IMR-90 (cell line): ENCODE data around the gene LPCAT4. TPM values are rescaled to one million over a fixed set of nuclear protein-coding genes. Genes with fewer than 3 reads are reported as not detected.

ENCODE experiments used
- ATAC-seq: fragments of 200-7000 bp; cut with Tn5 transposase; 2 replicates; pipeline ENCODE4 v1.9.1; 2020; ENCODE audit warnings: low read depth, mild to moderate bottlenecking, moderate library complexity
- BruUV-seq: library from RNA; stranded (reverse); fragments of 400-500 nt; replicated peaks from 2 replicates; lab custom pipeline; 2021; lab: Mats Ljungman, UMichigan
- CTCF ChIA-PET: fragments of 300-600 bp; formaldehyde crosslinking; extraction: SDS; loops from one replicate; lab custom pipeline; 2021; ENCODE audit warnings: antibody characterized with exemption; lab: Yijun Ruan, JAX
- POLR2A ChIA-PET: fragments of 300-600 bp; sonication (Branson Sonifier 250); formaldehyde crosslinking; loops from one replicate; lab custom pipeline; 2022; ENCODE audit warnings: antibody characterized with exemption; ENCODE audit not compliant: unreplicated experiment; lab: Charles Lee
- DNase-seq: peaks from one replicate; pipeline ENCODE4 v3.0.0; 2013
- H2AFZ ChIP-seq: replicated peaks from 2 replicates; pipeline ENCODE3; 2013; ENCODE audit warnings: low read length, mild to moderate bottlenecking; ENCODE audit not compliant: poor library complexity
- H2AK5ac ChIP-seq: 2 replicates; pipeline ENCODE4 v1.6.1; 2013; ENCODE audit warnings: low read depth, low read length, inconsistent platforms
- H2AK9ac ChIP-seq: replicated peaks from 2 replicates; pipeline ENCODE3; 2013; ENCODE audit warnings: mild to moderate bottlenecking, low read depth, low read length, moderate library complexity; ENCODE audit not compliant: poor library complexity
- H2BK120ac ChIP-seq: 2 replicates; pipeline ENCODE4 v1.6.1; 2013; ENCODE audit warnings: low read depth, low read length, inconsistent platforms
- H2BK15ac ChIP-seq: 3 replicates; pipeline ENCODE4 v1.6.1; 2013; ENCODE audit warnings: low read depth, low read length, inconsistent platforms
- H2BK20ac ChIP-seq: 2 replicates; pipeline ENCODE4 v1.6.1; 2013; ENCODE audit warnings: low read depth, mild to moderate bottlenecking, inconsistent platforms, low read length, moderate library complexity
- H2BK5ac ChIP-seq: 2 replicates; pipeline ENCODE4 v1.6.1; 2013; ENCODE audit warnings: mild to moderate bottlenecking, low read depth, low read length, inconsistent platforms; ENCODE audit not compliant: poor library complexity, severe bottlenecking
- H3K14ac ChIP-seq: replicated peaks from 2 replicates; pipeline ENCODE4 v1.6.1; 2013; ENCODE audit warnings: low read depth, low read length, inconsistent platforms
- H3K18ac ChIP-seq: 2 replicates; pipeline ENCODE4 v1.6.1; 2013; ENCODE audit warnings: low read depth, low read length, control low read depth
- H3K23ac ChIP-seq: 2 replicates; pipeline ENCODE4 v1.6.1; 2013; ENCODE audit warnings: low read depth, low read length, inconsistent platforms
- H3K27ac ChIP-seq: 2 replicates; pipeline ENCODE4 v1.5.1; 2013; ENCODE audit warnings: mild to moderate bottlenecking, control low read depth, low read length; ENCODE audit not compliant: insufficient read depth
- H3K27me3 ChIP-seq: 2 replicates; pipeline ENCODE4 v1.6.1; 2013; ENCODE audit warnings: low read length; ENCODE audit not compliant: control insufficient read depth, insufficient read depth
- H3K36me3 ChIP-seq: 2 replicates; pipeline ENCODE4 v1.6.1; 2013; ENCODE audit warnings: low read length, mixed read lengths; ENCODE audit not compliant: control insufficient read depth, insufficient read depth
- H3K4ac ChIP-seq: 2 replicates; pipeline ENCODE4 v1.6.1; 2013; ENCODE audit warnings: low read depth, low read length, inconsistent platforms
- H3K4me1 ChIP-seq: 2 replicates; pipeline ENCODE4 v1.6.1; 2013; ENCODE audit warnings: low read length, mixed read lengths; ENCODE audit not compliant: control insufficient read depth, insufficient read depth
- H3K4me2 ChIP-seq: 2 replicates; pipeline ENCODE4 v1.6.1; 2013; ENCODE audit warnings: low read depth, mild to moderate bottlenecking, control low read depth, low read length, moderate library complexity
- H3K4me3 ChIP-seq: 2 replicates; pipeline ENCODE4 v1.5.1; 2013; ENCODE audit warnings: low read depth, mild to moderate bottlenecking, control low read depth, low read length, moderate library complexity; ENCODE audit not compliant: insufficient read depth
- H3K56ac ChIP-seq: 2 replicates; pipeline ENCODE4 v1.6.1; 2013; ENCODE audit warnings: low read length, inconsistent platforms; ENCODE audit not compliant: insufficient read depth; ENCODE audit errors: extremely low read depth
- H3K79me1 ChIP-seq, 2 experiments: 2 replicates each; pipeline ENCODE4 v1.6.1; 2013; ENCODE audit warnings: low read length in 2 of 2, inconsistent platforms in 1 of 2, low read depth in 1 of 2
- H3K9ac ChIP-seq: 2 replicates; pipeline ENCODE4 v1.6.1; 2013; ENCODE audit warnings: low read depth, low read length, control low read depth
- H3K9me1 ChIP-seq: 2 replicates; pipeline ENCODE4 v1.6.1; 2013; ENCODE audit warnings: low read length, inconsistent platforms; ENCODE audit not compliant: insufficient read depth
- H3K9me3 ChIP-seq: 2 replicates; pipeline ENCODE4 v1.6.1; 2013; ENCODE audit warnings: low read length; ENCODE audit not compliant: control insufficient read depth, insufficient read depth
- H4K20me1 ChIP-seq: 2 replicates; pipeline ENCODE4 v1.6.1; 2013; ENCODE audit warnings: low read length, inconsistent platforms; ENCODE audit not compliant: insufficient read depth
- H4K5ac ChIP-seq: 2 replicates; pipeline ENCODE4 v1.6.1; 2013; ENCODE audit warnings: mild to moderate bottlenecking, low read depth, low read length, control low read depth
- H4K8ac ChIP-seq, 2 experiments: 2 replicates each; pipeline ENCODE4 v1.6.1; 2013; ENCODE audit warnings: low read depth in 2 of 2, low read length in 2 of 2, control low read depth in 1 of 2, inconsistent platforms in 1 of 2
- H4K91ac ChIP-seq: 2 replicates; pipeline ENCODE4 v1.6.1; 2013; ENCODE audit warnings: low read depth, low read length, inconsistent platforms; ENCODE audit not compliant: insufficient read depth
- BHLHE40 ChIP-seq: fragments of 150-350 bp; IDR thresholded peaks from 2 replicates; pipeline ENCODE4 v1.6.1; 2016; ENCODE audit warnings: mild to moderate bottlenecking, low read depth, low read length
- CHD1 ChIP-seq: IDR thresholded peaks from 2 replicates; pipeline ENCODE4 v1.6.1; 2012; ENCODE audit warnings: low read depth, low read length, improper control_type of control experiment
- MAFK ChIP-seq: IDR thresholded peaks from 2 replicates; pipeline ENCODE4 v1.6.1; 2012; ENCODE audit warnings: low read depth, low read length, improper control_type of control experiment
- MAZ ChIP-seq: IDR thresholded peaks from 2 replicates; pipeline ENCODE4 v1.6.1; 2012; ENCODE audit warnings: low read depth, mild to moderate bottlenecking, low read length, improper control_type of control experiment, moderate library complexity, borderline replicate concordance
- MXI1 ChIP-seq: IDR thresholded peaks from 2 replicates; pipeline ENCODE4 v1.6.1; 2012; ENCODE audit warnings: low read depth, mild to moderate bottlenecking, low read length, moderate library complexity, borderline replicate concordance
- NFE2L2 ChIP-seq: fragments of 150-350 bp; IDR thresholded peaks from 2 replicates; pipeline ENCODE4 v1.6.1; 2016; ENCODE audit warnings: low read depth, mild to moderate bottlenecking, low read length
- POLR2A ChIP-seq: IDR thresholded peaks from 2 replicates; pipeline ENCODE4 v1.6.1; 2012; ENCODE audit warnings: mild to moderate bottlenecking, low read depth, low read length
- RAD21 ChIP-seq: IDR thresholded peaks from 2 replicates; pipeline ENCODE4 v1.6.1; 2012; ENCODE audit warnings: low read length, improper control_type of control experiment
- RCOR1 ChIP-seq: IDR thresholded peaks from 2 replicates; pipeline ENCODE4 v1.6.1; 2012; ENCODE audit warnings: mild to moderate bottlenecking, low read length, improper control_type of control experiment; ENCODE audit not compliant: insufficient replicate concordance
- RFX5 ChIP-seq: IDR thresholded peaks from 2 replicates; pipeline ENCODE4 v1.8.0; 2012; ENCODE audit warnings: low read depth, mild to moderate bottlenecking, low read length, moderate library complexity
- SMC3 ChIP-seq: fragments of 150-350 bp; IDR thresholded peaks from 2 replicates; pipeline ENCODE4 v1.6.1; 2016; ENCODE audit warnings: low read depth, mild to moderate bottlenecking, antibody characterized with exemption, low read length, moderate library complexity
- WGBS, 2 experiments: methylation state at CpG; one replicate each; pipeline versions ENCODE4 v1.1.5 to v1.1.7; 2013; ENCODE audit warnings: missing lambda C conversion rate in 2 of 2; ENCODE audit not compliant: insufficient read length in 1 of 2; ENCODE audit errors: extremely low coverage in 2 of 2; 5-methylcytosine and 5-hydroxymethylcytosine counted together
- dilution Hi-C: fragments of 300-500 bp; cut with HindIII; formaldehyde crosslinking; loops from one replicate; pipeline ENCODE4 v1.14.3; 2018; ENCODE audit warnings: low sequenced_read_pairs; ENCODE audit not compliant: unreplicated experiment
- in situ Hi-C: fragments of 300-500 bp; cut with MboI; formaldehyde crosslinking; loops from 3 replicates; pipeline ENCODE4 v1.14.3; 2019; ENCODE audit warnings: low sequenced_read_pairs, inconsistent platforms, mixed read lengths
- intact Hi-C: fragments of 100-400 bp; cut with micrococcal nuclease; formaldehyde crosslinking; loops from 2 replicates; pipeline ENCODE4 v1.10.0; 2022
- polyA plus RNA-seq, 3 experiments: library from polyadenylated mRNA; depleted of rRNA; stranded (reverse); fragments of >200 nt; gene quantifications; 2 replicates each; pipeline ENCODE4 v1.2.3, GENCODE V29; 2012; ENCODE audit warnings: low replicate concordance in 1 of 3
- total RNA-seq: library from RNA; depleted of rRNA; stranded (reverse); fragments of >200 nt; gene quantifications from 2 replicates; pipeline ENCODE4 v1.2.3, GENCODE V29; 2012
- TF ChIP-seq, protein P1 (sequence below): conservative IDR thresholded peaks from 2 replicates; pipeline ENCODE4 v1.5.1; 2012; ENCODE audit warnings: mild to moderate bottlenecking, low read depth, low read length, improper control_type of control experiment
- TF ChIP-seq, protein P2 (sequence below): fragments of 150-350 bp; IDR thresholded peaks from 2 replicates; pipeline ENCODE4 v1.6.1; 2016; ENCODE audit warnings: low read depth, mild to moderate bottlenecking, low read length, moderate library complexity, borderline replicate concordance

LPCAT4 gene
- total and polyA plus RNA-seq, 2 of the 4 experiments (the other 2 are of a cell fraction), result 3.8 to 44.4 TPM

DNA sequence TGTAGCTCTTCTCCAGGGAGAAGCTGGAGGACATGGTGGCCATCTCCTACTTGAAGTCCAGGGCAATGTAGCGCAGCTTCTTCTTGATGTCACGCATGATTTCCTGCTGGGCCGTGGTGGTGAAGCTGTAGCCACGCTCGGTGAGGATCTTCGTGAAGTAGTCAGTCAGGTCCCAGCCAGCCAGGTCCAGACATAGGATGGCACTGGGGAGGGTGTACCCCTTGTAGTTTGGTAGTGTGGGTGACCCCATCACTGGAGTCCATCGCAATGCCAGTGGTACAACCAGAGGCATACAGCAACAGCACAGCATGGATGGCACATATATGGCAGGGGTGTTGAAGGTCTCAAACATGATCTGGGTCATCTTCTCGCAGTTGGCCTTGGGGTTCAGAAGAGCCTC lies 7.0 kb upstream of the LPCAT4 start:
- Histone ChIP-seq H2AK9ac (no peak overlapping the region), H2BK120ac (no peak overlapping the region), H3K9me3 (no peaks in the 10 kb centered on the region), H3K9ac (no peak overlapping the region), H3K27me3 (no peaks in the 10 kb centered on the region), H3K27ac (no peak overlapping the region), H2BK20ac (no peak overlapping the region), H3K9me1 (peaks cover 2% of the 10 kb centered on the region; the same call in 1 of the 2 replicates), H4K20me1 (no peaks in the 10 kb centered on the region), H2BK5ac (no peak overlapping the region), H2AK5ac (no peak overlapping the region), H3K79me1 (no peaks in the 10 kb centered on the region; a peak in 1 of 4 replicates), H3K36me3 (no peaks in the 10 kb centered on the region), H2AFZ (no peak overlapping the region), H3K4me1 (no peaks in the 10 kb centered on the region), H3K4ac (no peak overlapping the region), H3K4me3 (no peak overlapping the region), H4K5ac (no peak overlapping the region), H3K23ac (no peak overlapping the region), H3K56ac (no peak overlapping the region), H4K8ac (no peak overlapping the region), H4K91ac (no peak overlapping the region), H3K18ac (no peak overlapping the region), H3K14ac (no peak overlapping the region), H2BK15ac (no peak overlapping the region), H3K4me2 (no peak overlapping the region)
- 100% methylated on average over 7 of the region's 8 CpGs; no CpG with 5 or more reads in 1 of the 2 experiments for WGBS, 2 experiments
- no peak for ATAC-seq
- no peak for DNase-seq
- TF ChIP-seq MXI1 (no peak), BHLHE40 (no peak), POLR2A (no peak), RCOR1 (no peak), MAFK (no peak), NFE2L2 (no peak), MAZ (no peak), RFX5 (no peak), SMC3 (no peak), RAD21 (no peak), CHD1 (no peak)
- TF ChIP-seq, protein P1, sequence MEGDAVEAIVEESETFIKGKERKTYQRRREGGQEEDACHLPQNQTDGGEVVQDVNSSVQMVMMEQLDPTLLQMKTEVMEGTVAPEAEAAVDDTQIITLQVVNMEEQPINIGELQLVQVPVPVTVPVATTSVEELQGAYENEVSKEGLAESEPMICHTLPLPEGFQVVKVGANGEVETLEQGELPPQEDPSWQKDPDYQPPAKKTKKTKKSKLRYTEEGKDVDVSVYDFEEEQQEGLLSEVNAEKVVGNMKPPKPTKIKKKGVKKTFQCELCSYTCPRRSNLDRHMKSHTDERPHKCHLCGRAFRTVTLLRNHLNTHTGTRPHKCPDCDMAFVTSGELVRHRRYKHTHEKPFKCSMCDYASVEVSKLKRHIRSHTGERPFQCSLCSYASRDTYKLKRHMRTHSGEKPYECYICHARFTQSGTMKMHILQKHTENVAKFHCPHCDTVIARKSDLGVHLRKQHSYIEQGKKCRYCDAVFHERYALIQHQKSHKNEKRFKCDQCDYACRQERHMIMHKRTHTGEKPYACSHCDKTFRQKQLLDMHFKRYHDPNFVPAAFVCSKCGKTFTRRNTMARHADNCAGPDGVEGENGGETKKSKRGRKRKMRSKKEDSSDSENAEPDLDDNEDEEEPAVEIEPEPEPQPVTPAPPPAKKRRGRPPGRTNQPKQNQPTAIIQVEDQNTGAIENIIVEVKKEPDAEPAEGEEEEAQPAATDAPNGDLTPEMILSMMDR, result no peak
- TF ChIP-seq, protein P2, sequence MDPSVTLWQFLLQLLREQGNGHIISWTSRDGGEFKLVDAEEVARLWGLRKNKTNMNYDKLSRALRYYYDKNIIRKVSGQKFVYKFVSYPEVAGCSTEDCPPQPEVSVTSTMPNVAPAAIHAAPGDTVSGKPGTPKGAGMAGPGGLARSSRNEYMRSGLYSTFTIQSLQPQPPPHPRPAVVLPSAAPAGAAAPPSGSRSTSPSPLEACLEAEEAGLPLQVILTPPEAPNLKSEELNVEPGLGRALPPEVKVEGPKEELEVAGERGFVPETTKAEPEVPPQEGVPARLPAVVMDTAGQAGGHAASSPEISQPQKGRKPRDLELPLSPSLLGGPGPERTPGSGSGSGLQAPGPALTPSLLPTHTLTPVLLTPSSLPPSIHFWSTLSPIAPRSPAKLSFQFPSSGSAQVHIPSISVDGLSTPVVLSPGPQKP, result no peak
- intact Hi-C loops, result no loop called here
- ChIA-PET CTCF (no interaction called here), POLR2A (no interaction called here)
- dilution Hi-C loops, result no loop called here
- in situ Hi-C loops, result no loop called here
- BruUV-seq, result no TSS peak
